Uterus (tissue), 4 donors: ENCODE data around the gene HIGD1A. TPM values are rescaled to one million over a fixed set of nuclear protein-coding genes. Genes with fewer than 3 reads are reported as not detected.

ENCODE experiments used
- DNase-seq, 2 donors: peaks; one replicate each; pipeline ENCODE4 v3.0.0-alpha.2; 2019 to 2020
- H3K27ac ChIP-seq, 2 donors: fragments of 200-600 bp; sonication (generic); 1 replicate in 1 of 2; 2 replicates in 1 of 2; pipeline ENCODE4 v1.5.1; 2016 to 2018
- H3K27me3 ChIP-seq, 2 donors: fragments of 200-600 bp; sonication (generic); one replicate each; pipeline ENCODE4 v1.5.1; 2018 to 2019; ENCODE audit warnings: control low read depth in 1 of 2
- H3K36me3 ChIP-seq, 2 donors: fragments of 200-600 bp; sonication (generic); one replicate each; pipeline ENCODE4 v1.5.1; 2019; ENCODE audit warnings: control low read depth in 1 of 2
- H3K4me1 ChIP-seq, 2 donors: fragments of 200-600 bp; sonication (generic); one replicate each; pipeline ENCODE4 v1.5.1; 2018 to 2019; ENCODE audit warnings: control low read depth in 1 of 2
- H3K4me3 ChIP-seq, 2 donors: fragments of 200-600 bp; sonication (generic); 1 replicate in 1 of 2; 2 replicates in 1 of 2; pipeline ENCODE4 v1.5.1; 2018 to 2019; ENCODE audit warnings: mild to moderate bottlenecking in 1 of 2
- H3K9me3 ChIP-seq, 2 donors: fragments of 200-600 bp; sonication (generic); one replicate each; pipeline ENCODE4 v1.5.1; 2019; ENCODE audit warnings: control low read depth in 1 of 2
- CTCF ChIP-seq, 4 experiments: fragments of 200-600 bp in 2 of 4; fragments of 450-650 bp in 2 of 4; sonication (generic) in 2 of 4; IDR thresholded peaks; one replicate each; pipeline ENCODE4 v1.5.1; 2016 to 2019; ENCODE audit warnings: antibody characterized with exemption in 4 of 4, mild to moderate bottlenecking in 2 of 4, moderate library complexity in 1 of 4
- POLR2A ChIP-seq, 2 donors: fragments of 450-650 bp; IDR thresholded peaks; one replicate each; pipeline ENCODE4 v1.6.1; 2016; ENCODE audit warnings: antibody characterized with exemption in 2 of 2, mild to moderate bottlenecking in 1 of 2, moderate library complexity in 1 of 2
- intact Hi-C: fragments of 100-400 bp; cut with DNase I; formaldehyde crosslinking; loops from one replicate; pipeline ENCODE4 v1.15.1; 2023; ENCODE audit warnings: low total_unique reads
- total RNA-seq, 4 donors: library from RNA; depleted of rRNA in 3 of 4; stranded (reverse); fragments of >200 nt in 3 of 4; gene quantifications; one replicate each; pipeline versions ENCODE4 v1.1.0 to v1.2.4, GENCODE V29; 2014 to 2023
- donor health status: DM: yes; HTN: yes; CAD: no.

HIGD1A gene
- total RNA-seq, 4 donors from 2014 or later = 65.3 to 234 (median 103) TPM

GRCh38 chr3:42736081-42736480, 68.2 kb downstream of the HIGD1A start:
- Histone ChIP-seq H3K4me3 (no peak overlapping the region), H3K4me1 (no peaks in the 10 kb centered on the region), H3K36me3 (no peaks in the 10 kb centered on the region), H3K27me3 (no peaks in the 10 kb centered on the region), H3K9me3 (no peaks in the 10 kb centered on the region), H3K27ac (no peak overlapping the region)
- DNase-seq = no peak
- intact Hi-C loops = no loop called here
- TF ChIP-seq POLR2A (IDR thresholded peaks at IDR 0.05) (no peak), CTCF (IDR thresholded peaks at IDR 0.05) (no peak)

GRCh38 chr3:42735615-42736014, 68.7 kb downstream of the HIGD1A start:
- no peaks in the 10 kb centered on the region for H3K27me3 ChIP-seq
- H3K9me3 ChIP-seq = no peaks in the 10 kb centered on the region
- no peak overlapping the region for H3K27ac ChIP-seq
- no peaks in the 10 kb centered on the region for H3K4me1 ChIP-seq
- intact Hi-C loops = no loop called here
- DNase-seq = no peak
- no peak overlapping the region for H3K4me3 ChIP-seq
- TF ChIP-seq POLR2A (IDR thresholded peaks at IDR 0.05) (no peak), CTCF (IDR thresholded peaks at IDR 0.05) (no peak)
- H3K36me3 ChIP-seq = no peaks in the 10 kb centered on the region

GRCh38 chr3:42735019-42735418, 69.3 kb downstream of the HIGD1A start:
- Histone ChIP-seq H3K27ac (no peak overlapping the region), H3K27me3 (no peaks in the 10 kb centered on the region), H3K4me3 (no peak overlapping the region), H3K4me1 (no peaks in the 10 kb centered on the region), H3K9me3 (no peaks in the 10 kb centered on the region), H3K36me3 (no peaks in the 10 kb centered on the region)
- intact Hi-C loops = no loop called here
- no peak for DNase-seq
- TF ChIP-seq POLR2A (IDR thresholded peaks at IDR 0.05) (no peak), CTCF (IDR thresholded peaks at IDR 0.05) (no peak)

- TF ChIP-seq CTCF (IDR thresholded peaks at IDR 0.05) (no peak), POLR2A (IDR thresholded peaks at IDR 0.05) (no peak)
- Histone ChIP-seq H3K4me1 (no peaks in the 10 kb centered on the region), H3K27ac (no peak overlapping the region), H3K4me3 (no peak overlapping the region), H3K36me3 (no peaks in the 10 kb centered on the region), H3K27me3 (no peaks in the 10 kb centered on the region), H3K9me3 (no peaks in the 10 kb centered on the region)
- intact Hi-C loops = no loop called here
- DNase-seq = no peak
Measured at GRCh38 chr3:42734263-42734860, 69.9 kb downstream of the HIGD1A start.

GRCh38 chr3:42733501-42734262, 70.6 kb downstream of the HIGD1A start:
- intact Hi-C loops = no loop called here
- no peak overlapping the region for H3K27ac ChIP-seq
- H3K4me1 ChIP-seq = no peaks in the 10 kb centered on the region
- no peaks in the 10 kb centered on the region for H3K27me3 ChIP-seq
- no peak overlapping the region for H3K4me3 ChIP-seq
- no peaks in the 10 kb centered on the region for H3K9me3 ChIP-seq
- DNase-seq = no peak
- H3K36me3 ChIP-seq = no peaks in the 10 kb centered on the region
- TF ChIP-seq CTCF (IDR thresholded peaks at IDR 0.05) (no peak), POLR2A (IDR thresholded peaks at IDR 0.05) (no peak)
